Body of pancreas (tissue), 4 donors: ENCODE measurements around the gene HEBP1. TPM values are rescaled to one million over a fixed set of nuclear protein-coding genes. Genes with fewer than 3 reads are reported as not detected.

Experiments used
- ATAC-seq: fragments of 150-250 bp; one replicate; pipeline ENCODE4 v1.9.1; 2016
- DNase-seq, 4 donors: peaks; one replicate each; pipeline ENCODE4 v3.0.0-alpha.2; 2019
- H3K27ac ChIP-seq, 4 donors: fragments of 200-600 bp; sonication (generic); 1 replicate in 3 of 4; 2 replicates in 1 of 4; pipeline versions ENCODE4 v1.5.1 to v1.6.1; 2016 to 2019; ENCODE audit warnings: mild to moderate bottlenecking in 1 of 4, mixed read lengths in 1 of 4, moderate library complexity in 1 of 4
- H3K27me3 ChIP-seq, 2 donors: fragments of 200-600 bp; sonication (generic); one replicate each; pipeline ENCODE4 v1.6.0; 2016; ENCODE audit warnings: mild to moderate bottlenecking in 1 of 2
- H3K36me3 ChIP-seq, 2 donors: fragments of 200-600 bp; sonication (generic); replicated peaks in 1 of 2; 2 replicates each; pipeline ENCODE4 v1.5.1; 2016; ENCODE audit warnings: low read depth in 2 of 2; ENCODE audit not compliant: insufficient read depth in 1 of 2
- H3K4me1 ChIP-seq: fragments of 200-600 bp; sonication (generic); one replicate; pipeline ENCODE4 v1.6.0; 2016
- H3K4me3 ChIP-seq, 2 donors: fragments of 200-600 bp; sonication (generic); 1 replicate in 1 of 2; 2 replicates in 1 of 2; pipeline ENCODE4 v1.5.1; 2016 to 2019
- H3K9me3 ChIP-seq, 3 donors: fragments of 200-600 bp; sonication (generic); 1 replicate in 2 of 3; 2 replicates in 1 of 3; pipeline ENCODE4 v1.5.1; 2016
- CTCF ChIP-seq, 7 experiments: fragments of 450-650 bp in 4 of 7; fragments of 200-600 bp in 3 of 7; sonication (generic) in 3 of 7; IDR thresholded peaks; one replicate each; pipeline ENCODE4 v1.5.1; 2016 to 2019; ENCODE audit warnings: antibody characterized with exemption in 7 of 7
- POLR2A ChIP-seq, 3 donors: fragments of 450-650 bp; IDR thresholded peaks; one replicate each; pipeline ENCODE4 v1.6.1; 2016; ENCODE audit warnings: antibody characterized with exemption in 3 of 3, mild to moderate bottlenecking in 2 of 3
- WGBS, 2 donors: methylation state at CpG; one replicate each; pipeline ENCODE4 v1.1.5; 2017; 5-methylcytosine and 5-hydroxymethylcytosine counted together
- intact Hi-C: fragments of 100-400 bp; cut with DNase I; formaldehyde crosslinking; loops from one replicate; pipeline ENCODE4 v1.15.1; 2023
- total RNA-seq, 2 donors: library from RNA; depleted of rRNA; stranded (reverse); fragments of >200 nt; gene quantifications; one replicate each; pipeline ENCODE4 v1.1.0, GENCODE V29; 2016

The HEBP1 gene
- total RNA-seq, 2 donors from 2014 or later: 19.4 to 28.8 TPM

GRCh38 chr12:12946686-12947355, 53.2 kb downstream of the HEBP1 start:
- Histone ChIP-seq H3K4me3 (no peak overlapping the region), H3K27ac (no peak overlapping the region), H3K36me3 (peaks cover 0 to 1% of the 10 kb centered on the region in 2 donors), H3K9me3 (no peaks in the 10 kb centered on the region), H3K4me1 (peaks cover 5% of the 10 kb centered on the region), H3K27me3 (no peaks in the 10 kb centered on the region)
- no peak for ATAC-seq
- intact Hi-C loops: no loop called here
- 61 to 66% methylated on average over 7 of the region's 7 CpGs for WGBS, 2 donors
- TF ChIP-seq POLR2A (IDR thresholded peaks at IDR 0.05) (no peak), CTCF (IDR thresholded peaks at IDR 0.05) (no peak)
- DNase-seq: no peak

- Histone ChIP-seq H3K9me3 (no peaks in the 10 kb centered on the region), H3K27me3 (no peaks in the 10 kb centered on the region), H3K4me3 (no peak overlapping the region), H3K4me1 (peaks cover 5% of the 10 kb centered on the region), H3K27ac (no peak overlapping the region), H3K36me3 (peaks cover 0 to 1% of the 10 kb centered on the region in 2 donors)
- intact Hi-C loops: no loop called here
- ATAC-seq (no peak), DNase-seq (no peak)
- no peak for TF ChIP-seq CTCF (IDR thresholded peaks at IDR 0.05)
- TF ChIP-seq POLR2A (IDR thresholded peaks at IDR 0.05): no peak
Observed at GRCh38 chr12:12945591-12945990, 54.5 kb downstream of the HEBP1 start.

- Histone ChIP-seq H3K36me3 (no peaks in the 10 kb centered on the region), H3K4me1 (peaks cover 5% of the 10 kb centered on the region), H3K4me3 (no peak overlapping the region), H3K9me3 (no peaks in the 10 kb centered on the region), H3K27me3 (no peaks in the 10 kb centered on the region), H3K27ac (no peak overlapping the region)
- intact Hi-C loops: no loop called here
- ATAC-seq: no peak
- 84 to 95% methylated on average over 8 of the region's 8 CpGs for WGBS, 2 donors
- peak in 1 of 4 donors; percentile 10 for DNase-seq
- TF ChIP-seq CTCF (IDR thresholded peaks at IDR 0.05) (no peak), POLR2A (IDR thresholded peaks at IDR 0.05) (no peak)
Observed at GRCh38 chr12:12943586-12944260, 56.3 kb downstream of the HEBP1 start.

- DNase-seq: no peak
- no peak for TF ChIP-seq POLR2A (IDR thresholded peaks at IDR 0.05)
- TF ChIP-seq CTCF (IDR thresholded peaks at IDR 0.05): no peak
- Histone ChIP-seq H3K27ac (no peak overlapping the region), H3K4me3 (no peak overlapping the region), H3K9me3 (no peaks in the 10 kb centered on the region), H3K36me3 (no peaks in the 10 kb centered on the region), H3K27me3 (no peaks in the 10 kb centered on the region), H3K4me1 (no peaks in the 10 kb centered on the region)
- intact Hi-C loops: no loop called here
- no peak for ATAC-seq
- 86 to 94% methylated on average over 8 to 10 of the region's 10 CpGs for WGBS, 2 donors
Observed at GRCh38 chr12:12941450-12942350, 58.4 kb downstream of the HEBP1 start.
